T-helper 9 cell (primary cell): Measurements from ENCODE around the gene ZNF554.
"Not testable (repeated sequence)": the region's sequence is repeated elsewhere in the genome, so short reads cannot be mapped to it uniquely, and the experiment has no call there.

Experiments used
- DNase-seq: peaks from one replicate; pipeline ENCODE4 v3.0.0-alpha.2; 2020

ZNF554 gene

GRCh38 chr19:2808129-2808941, 11.3 kb upstream of the ZNF554 start:
- no peak for DNase-seq

DNA sequence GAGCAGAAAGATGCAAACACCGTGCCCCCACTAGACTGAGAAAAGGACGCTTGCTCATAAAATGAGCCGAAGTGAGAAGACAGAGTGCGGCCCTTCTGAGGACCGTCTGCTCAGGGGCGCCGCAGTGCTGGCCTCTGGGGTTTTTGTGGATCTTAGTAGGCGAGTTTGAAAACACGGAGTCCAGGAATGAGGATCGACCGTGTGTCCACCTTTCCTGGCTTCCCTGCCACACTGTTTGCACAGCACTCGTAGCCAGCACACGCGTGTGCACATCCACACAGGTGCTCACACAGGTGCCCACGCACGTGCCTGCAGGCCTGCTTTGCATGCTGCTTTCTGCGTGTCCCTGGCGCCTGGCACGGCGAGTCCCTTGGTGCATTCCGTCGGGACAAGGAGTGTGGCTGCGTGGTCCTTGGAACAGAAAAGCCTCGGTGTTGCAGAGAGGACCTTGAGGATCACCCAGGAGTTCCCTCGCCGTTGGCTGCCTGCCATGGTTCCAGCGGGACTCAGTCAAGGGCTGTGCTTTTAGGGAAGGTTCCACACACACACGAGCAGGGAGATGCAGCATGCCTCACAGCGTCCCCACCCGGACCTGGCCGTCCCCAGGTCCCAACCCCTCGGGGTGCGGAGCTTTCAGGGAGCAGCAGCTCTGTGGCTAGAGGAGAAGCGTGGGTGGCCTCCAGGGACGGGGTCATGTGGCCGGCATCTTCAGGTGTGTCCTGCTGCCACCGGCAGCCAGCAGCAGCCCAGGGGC, 10.1 kb upstream of the ZNF554 start:
- DNase-seq: no peak

GRCh38 chr19:2810141-2811091, 9.3 kb upstream of the ZNF554 start:
- DNase-seq: no peak

GRCh38 chr19:2811221-2811722, 8.4 kb upstream of the ZNF554 start:
- DNase-seq: no peak

GRCh38 chr19:2811735-2812413, 7.8 kb upstream of the ZNF554 start:
- DNase-seq: no peak

DNA sequence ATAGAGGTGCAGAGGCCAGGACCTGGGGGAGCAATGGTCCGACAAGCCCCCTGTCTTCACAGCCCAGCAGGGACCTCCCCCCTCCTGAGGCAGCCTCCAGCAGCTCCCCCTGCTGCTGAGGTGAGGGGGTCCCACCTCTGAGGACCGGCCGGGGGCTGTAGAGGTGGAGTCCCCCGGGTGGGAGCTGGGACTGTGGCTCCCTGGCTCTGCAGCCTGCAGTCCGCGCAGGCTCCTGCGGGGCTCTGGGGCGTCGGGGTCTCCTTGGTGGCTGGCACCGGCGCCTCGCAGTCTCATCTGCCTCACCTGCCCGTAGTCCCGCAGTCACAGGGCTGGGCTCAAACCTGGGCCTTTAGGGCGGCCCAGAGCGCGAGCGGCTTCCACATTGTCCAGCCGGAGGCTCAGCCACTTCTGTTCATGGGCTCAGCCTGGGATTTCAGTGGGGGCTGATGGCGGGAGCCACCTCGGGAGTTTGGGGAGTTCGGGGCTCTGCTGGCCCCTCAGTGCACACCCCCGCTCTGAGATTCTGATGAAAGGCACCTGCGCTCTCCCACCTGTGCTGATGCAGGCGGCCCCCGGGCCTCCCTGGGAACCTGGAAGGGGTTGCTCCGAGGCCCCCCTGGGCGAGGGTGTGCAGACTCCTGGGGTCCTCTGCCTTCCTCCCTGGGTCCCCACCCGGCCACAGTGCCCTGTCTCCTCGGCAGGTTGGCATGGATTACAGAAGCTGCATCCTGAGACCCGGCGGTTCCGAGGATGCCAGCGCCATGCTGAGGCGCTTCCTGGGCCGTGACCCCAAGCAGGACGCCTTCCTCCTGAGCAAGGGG, 7.0 kb upstream of the ZNF554 start:
- DNase-seq: no peak

GRCh38 chr19:2813235-2814160, 6.2 kb upstream of the ZNF554 start:
- no peak for DNase-seq

GRCh38 chr19:2814426-2814825, 5.2 kb upstream of the ZNF554 start:
- no peak for DNase-seq

DNA sequence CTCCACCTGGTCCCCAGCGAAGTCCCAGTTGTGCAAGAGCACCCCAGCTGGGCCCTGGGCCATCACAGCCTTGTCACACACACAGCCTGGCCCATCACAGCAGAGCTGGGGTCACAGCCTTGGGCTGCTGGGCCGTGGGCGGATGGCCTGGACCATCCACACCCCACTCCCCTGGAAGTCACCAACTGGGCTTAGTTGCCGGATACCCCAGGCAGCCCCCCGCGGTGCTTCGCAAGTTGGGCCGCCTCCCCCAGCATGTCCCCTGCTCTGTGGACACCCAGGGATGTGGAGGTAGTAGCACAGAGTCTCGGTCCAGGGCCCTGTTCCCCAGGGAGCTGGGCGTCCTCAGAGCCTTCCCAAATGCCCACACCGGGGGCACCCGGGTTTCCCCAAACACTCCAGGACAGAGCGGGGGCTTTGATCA, 4.5 kb upstream of the ZNF554 start:
- no peak for DNase-seq

- DNase-seq: no peak
Measured at GRCh38 chr19:2815923-2816322, 3.7 kb upstream of the ZNF554 start.

GRCh38 chr19:2816641-2817040, 3.0 kb upstream of the ZNF554 start:
- DNase-seq: no peak

GRCh38 chr19:2817237-2817829, 2.3 kb upstream of the ZNF554 start:
- DNase-seq: not testable (repeated sequence)

GRCh38 chr19:2820112-2820702, 539 bp downstream of the ZNF554 start:
- no peak for DNase-seq

DNA sequence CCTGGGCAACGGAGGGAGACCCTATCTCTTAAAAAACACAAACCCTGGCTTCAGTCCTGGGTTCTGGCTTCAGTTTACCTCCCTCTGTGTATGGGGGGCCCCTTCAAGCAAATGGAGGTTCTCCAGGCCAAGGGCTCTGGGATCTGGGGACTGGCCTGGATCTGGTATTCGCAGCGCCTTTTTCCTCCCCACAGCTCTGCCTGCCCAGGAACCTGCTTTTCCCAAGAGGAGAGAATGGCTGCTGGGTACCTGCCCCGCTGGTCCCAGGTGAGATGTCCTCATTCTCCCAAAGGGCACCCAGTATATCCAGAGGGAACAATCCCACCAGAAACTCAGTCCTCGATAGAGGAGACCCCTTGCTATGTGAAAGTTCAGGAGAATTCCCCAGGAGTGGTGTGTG, 3.2 kb downstream of the ZNF554 start:
- no peak for DNase-seq

- DNase-seq: no peak
Measured at GRCh38 chr19:2823646-2824045, 4.0 kb downstream of the ZNF554 start.

DNA sequence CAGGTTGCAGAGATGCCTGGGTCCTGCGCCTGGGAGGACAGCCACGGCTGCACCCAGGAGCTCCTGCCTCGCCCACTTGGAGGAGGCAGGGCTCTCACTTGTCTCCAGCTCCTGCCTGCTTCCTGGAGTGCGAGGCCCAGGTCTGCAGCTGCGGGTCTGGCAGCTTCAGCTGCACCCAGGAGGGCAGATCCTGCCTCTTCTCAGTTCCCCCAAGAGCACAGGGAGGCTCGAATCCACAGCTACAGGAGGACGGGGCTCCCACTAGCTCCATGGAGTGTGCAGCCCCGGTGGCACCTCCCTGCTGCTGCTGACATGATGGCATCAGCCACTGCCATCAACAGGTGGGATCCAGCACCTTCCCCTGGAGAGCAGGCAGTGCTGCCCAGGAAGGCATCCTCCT, 4.5 kb downstream of the ZNF554 start:
- DNase-seq: no peak

DNA sequence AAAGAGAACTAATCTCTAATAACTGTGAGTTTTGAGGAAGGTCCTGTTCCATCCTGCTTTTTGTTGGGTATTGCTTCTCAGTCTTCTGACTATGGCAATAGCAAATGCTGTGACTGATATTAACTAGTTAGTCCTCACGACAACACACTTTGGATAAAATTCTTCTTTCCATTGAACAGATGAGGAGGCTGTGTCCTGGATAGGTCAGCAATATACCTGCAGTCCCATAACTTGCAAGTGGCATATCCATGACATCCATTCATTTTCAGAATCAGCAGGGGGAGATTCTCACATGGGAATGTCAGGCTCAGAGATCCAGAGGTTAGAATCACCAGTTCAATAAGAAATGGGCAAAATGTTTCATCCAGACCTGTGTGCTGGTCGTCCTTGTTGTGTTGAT, 7.4 kb downstream of the ZNF554 start:
- DNase-seq: no peak

DNA sequence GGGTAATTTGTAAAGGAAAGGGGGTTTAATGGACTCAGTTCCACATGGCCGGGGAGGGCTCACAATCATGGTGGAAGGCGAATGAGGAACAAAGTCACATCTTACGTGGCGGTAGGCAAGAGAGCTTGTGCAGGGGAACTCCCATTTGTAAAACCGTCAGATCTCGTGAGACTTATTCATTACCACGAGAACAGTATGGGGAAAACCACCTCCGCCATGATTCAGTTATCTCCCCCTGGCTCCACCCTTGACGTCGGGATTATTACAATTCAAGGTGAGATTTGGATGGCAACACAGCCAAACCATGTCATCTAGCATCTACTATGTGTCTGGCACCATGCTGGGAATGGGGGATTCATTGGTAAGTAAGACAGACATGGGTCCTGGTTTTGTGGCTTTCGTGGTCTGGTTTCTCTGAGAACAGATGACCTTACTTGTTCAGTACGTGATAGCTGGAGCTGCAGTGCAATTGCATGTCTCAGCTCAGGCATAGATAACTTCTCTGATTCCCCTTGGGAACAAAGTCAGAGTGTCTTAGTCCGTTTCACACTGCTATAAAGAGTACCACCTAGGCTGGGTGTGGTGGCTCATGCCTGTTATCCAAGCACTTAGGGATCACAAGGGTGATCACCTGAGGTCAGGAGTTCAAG, 8.3 kb downstream of the ZNF554 start:
- DNase-seq: no peak
